Smooth muscle cell (in vitro differentiated cells): ENCODE measurements around the gene TMEM240. TPM values are rescaled to one million over a fixed set of nuclear protein-coding genes. Genes with fewer than 3 reads are reported as not detected.

Experiments used
- DNase-seq: peaks from one replicate; lab custom pipeline; 2025; ENCODE audit not compliant: unreplicated experiment; lab: John Stamatoyannopoulos, UW
- H2AFZ ChIP-seq: fragments of 200-600 bp; sonication (generic); 2 replicates; pipeline ENCODE4 v1.6.0; 2016; ENCODE audit warnings: antibody characterized with exemption, low read depth, mild to moderate bottlenecking
- H3F3A ChIP-seq: fragments of 200-600 bp; sonication (generic); 2 replicates; pipeline ENCODE4 v1.6.0; 2017; ENCODE audit warnings: antibody characterized with exemption, low read depth
- H3K27ac ChIP-seq: fragments of 200-600 bp; sonication (generic); 2 replicates; pipeline ENCODE4 v1.5.1; 2016; ENCODE audit warnings: low read depth, mild to moderate bottlenecking
- H3K27me3 ChIP-seq: fragments of 200-600 bp; sonication (generic); 2 replicates; pipeline ENCODE4 v1.6.1; 2016; ENCODE audit warnings: low read depth, mild to moderate bottlenecking
- H3K36me3 ChIP-seq: fragments of 200-600 bp; sonication (generic); 2 replicates; pipeline ENCODE4 v1.5.1; 2016; ENCODE audit warnings: low read depth
- H3K4me1 ChIP-seq: fragments of 200-600 bp; sonication (generic); 2 replicates; pipeline ENCODE4 v1.5.1; 2016; ENCODE audit warnings: low read depth
- H3K4me2 ChIP-seq: fragments of 200-600 bp; sonication (generic); 2 replicates; pipeline ENCODE4 v1.6.0; 2016; ENCODE audit warnings: mild to moderate bottlenecking
- H3K4me3 ChIP-seq: fragments of 200-600 bp; sonication (generic); 2 replicates; pipeline ENCODE4 v1.5.1; 2016; ENCODE audit warnings: mild to moderate bottlenecking
- H3K79me2 ChIP-seq: fragments of 200-600 bp; sonication (generic); 2 replicates; pipeline ENCODE4 v1.6.0; 2016; ENCODE audit warnings: low read depth, mild to moderate bottlenecking
- H3K9ac ChIP-seq: fragments of 200-600 bp; sonication (generic); 2 replicates; pipeline ENCODE4 v1.6.0; 2016; ENCODE audit warnings: low read depth
- H3K9me3 ChIP-seq: fragments of 200-600 bp; sonication (generic); replicated peaks from 2 replicates; pipeline ENCODE4 v1.5.1; 2016; ENCODE audit warnings: low read depth
- H4K20me1 ChIP-seq: fragments of 200-600 bp; sonication (generic); 2 replicates; pipeline ENCODE4 v1.6.0; 2016; ENCODE audit warnings: low read depth
- WGBS: methylation state at CpG from one replicate; pipeline ENCODE4 v1.1.7; 2016; ENCODE audit warnings: low lambda C conversion rate; 5-methylcytosine and 5-hydroxymethylcytosine counted together
- polyA plus RNA-seq: library from polyadenylated mRNA; unstranded; fragments of >200 nt; fragmentation: Nextera tagmentation; extraction: Ambion mirVana; gene quantifications from 2 replicates; pipeline ENCODE4 v1.2.1, GENCODE V29; 2016
- total RNA-seq: library from RNA; depleted of rRNA; stranded (reverse); fragments of >200 nt; gene quantifications from 2 replicates; pipeline ENCODE4 v1.2.3, GENCODE V29; 2014
- TF ChIP-seq, protein P1 (sequence below): fragments of 200-600 bp; sonication (generic); IDR thresholded peaks from 2 replicates; pipeline ENCODE4 v1.5.1; 2017; ENCODE audit warnings: borderline replicate concordance, mild to moderate bottlenecking, antibody characterized with exemption; ENCODE audit not compliant: insufficient read depth, poor library complexity, severe bottlenecking

The TMEM240 gene
- total and polyA plus RNA-seq, 2 experiments from 2014 or later: 2.7 to 12.2 TPM

DNA sequence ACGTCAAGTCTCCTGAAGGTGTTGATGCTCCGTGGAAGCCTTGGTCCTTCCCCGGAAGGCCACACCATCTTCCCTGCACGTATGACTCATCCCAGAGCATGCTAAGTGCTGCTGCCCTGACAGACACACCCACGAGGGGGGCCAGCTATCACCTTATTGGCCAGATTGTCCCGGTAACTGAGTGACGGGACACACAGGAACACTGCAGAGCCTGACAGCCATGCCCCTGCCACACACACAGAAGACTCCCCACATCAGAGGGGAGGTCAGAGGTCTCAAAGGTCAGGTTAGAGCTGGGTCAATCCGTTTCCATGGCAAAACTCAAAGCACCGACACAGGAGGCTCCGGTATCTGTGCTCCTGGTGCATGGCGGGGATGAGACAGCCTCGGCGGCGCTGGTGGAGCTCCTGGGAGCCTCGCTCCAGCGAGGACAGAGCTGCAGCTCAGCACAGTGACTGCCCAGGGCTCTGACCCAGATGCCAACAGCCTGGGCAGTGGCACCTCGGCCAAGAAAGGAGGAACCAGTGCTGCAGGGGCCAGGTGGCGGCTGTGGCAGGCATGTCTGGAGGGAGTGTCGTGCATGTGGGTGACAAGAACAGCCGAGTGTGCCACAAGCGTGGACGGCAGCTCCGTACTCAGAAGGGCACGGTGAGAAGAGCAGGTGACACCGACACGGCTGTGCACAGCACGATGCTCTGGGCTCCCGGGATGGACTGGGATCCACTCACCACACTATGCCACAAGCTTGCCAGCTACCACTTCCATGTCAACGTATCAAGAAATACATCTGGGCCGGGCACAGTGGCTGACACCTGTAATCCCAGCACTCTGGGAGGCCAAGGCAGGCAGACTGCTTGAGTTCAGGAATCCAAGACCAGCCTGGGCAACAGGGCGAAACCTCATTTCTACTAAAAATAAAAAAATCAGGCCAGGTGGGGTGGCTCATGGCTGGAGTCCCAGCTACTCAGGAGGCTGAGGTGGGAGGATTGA lies 14.8 kb upstream of the TMEM240 start:
- no peak for DNase-seq
- Histone ChIP-seq H3K4me1 (no peaks in the 10 kb centered on the region), H4K20me1 (peaks cover 97% of the 10 kb centered on the region), H3K4me2 (no peak overlapping the region), H3K36me3 (no peaks in the 10 kb centered on the region), H3K4me3 (no peak overlapping the region), H3K9ac (no peak overlapping the region), H3K9me3 (no peaks in the 10 kb centered on the region), H3K27me3 (no peaks in the 10 kb centered on the region), H3K27ac (peak overlapping the region; percentile 28), H3K79me2 (peaks cover 38% of the 10 kb centered on the region), H2AFZ (no peak overlapping the region), H3F3A (peaks cover 5% of the 10 kb centered on the region)
- TF ChIP-seq, protein P1, sequence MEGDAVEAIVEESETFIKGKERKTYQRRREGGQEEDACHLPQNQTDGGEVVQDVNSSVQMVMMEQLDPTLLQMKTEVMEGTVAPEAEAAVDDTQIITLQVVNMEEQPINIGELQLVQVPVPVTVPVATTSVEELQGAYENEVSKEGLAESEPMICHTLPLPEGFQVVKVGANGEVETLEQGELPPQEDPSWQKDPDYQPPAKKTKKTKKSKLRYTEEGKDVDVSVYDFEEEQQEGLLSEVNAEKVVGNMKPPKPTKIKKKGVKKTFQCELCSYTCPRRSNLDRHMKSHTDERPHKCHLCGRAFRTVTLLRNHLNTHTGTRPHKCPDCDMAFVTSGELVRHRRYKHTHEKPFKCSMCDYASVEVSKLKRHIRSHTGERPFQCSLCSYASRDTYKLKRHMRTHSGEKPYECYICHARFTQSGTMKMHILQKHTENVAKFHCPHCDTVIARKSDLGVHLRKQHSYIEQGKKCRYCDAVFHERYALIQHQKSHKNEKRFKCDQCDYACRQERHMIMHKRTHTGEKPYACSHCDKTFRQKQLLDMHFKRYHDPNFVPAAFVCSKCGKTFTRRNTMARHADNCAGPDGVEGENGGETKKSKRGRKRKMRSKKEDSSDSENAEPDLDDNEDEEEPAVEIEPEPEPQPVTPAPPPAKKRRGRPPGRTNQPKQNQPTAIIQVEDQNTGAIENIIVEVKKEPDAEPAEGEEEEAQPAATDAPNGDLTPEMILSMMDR: no peak
- 81% methylated on average over 31 of the region's 31 CpGs for WGBS

DNA sequence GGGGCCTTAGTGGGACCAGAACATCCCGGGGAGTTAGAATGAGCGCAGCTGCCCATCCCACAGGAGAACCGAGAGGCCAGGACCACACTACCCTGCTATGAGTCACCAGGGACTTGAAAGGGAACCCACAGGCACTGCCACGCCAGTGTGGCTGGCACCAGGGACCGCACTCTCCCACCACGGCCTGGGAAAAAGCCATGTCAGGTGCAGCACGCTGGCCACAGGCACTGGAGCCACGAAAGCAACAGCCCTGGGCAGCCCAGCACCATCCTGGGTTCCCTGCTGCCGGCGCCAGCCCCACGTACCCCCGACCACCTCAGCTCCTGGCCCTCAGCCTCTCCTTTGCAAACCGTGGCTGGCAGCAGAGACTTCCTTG lies 14.1 kb upstream of the TMEM240 start:
- Histone ChIP-seq H3K4me2 (no peak overlapping the region), H3K27me3 (no peaks in the 10 kb centered on the region), H4K20me1 (peaks cover 92% of the 10 kb centered on the region), H3K4me3 (no peak overlapping the region), H2AFZ (no peak overlapping the region), H3K9me3 (no peaks in the 10 kb centered on the region), H3K4me1 (no peaks in the 10 kb centered on the region), H3K79me2 (peaks cover 36% of the 10 kb centered on the region), H3K36me3 (no peaks in the 10 kb centered on the region), H3K27ac (peak overlapping the region; percentile 28), H3F3A (peaks cover 5% of the 10 kb centered on the region), H3K9ac (no peak overlapping the region)
- no peak for DNase-seq
- TF ChIP-seq, protein P1: no peak
- 93% methylated on average over 13 of the region's 13 CpGs for WGBS

DNA sequence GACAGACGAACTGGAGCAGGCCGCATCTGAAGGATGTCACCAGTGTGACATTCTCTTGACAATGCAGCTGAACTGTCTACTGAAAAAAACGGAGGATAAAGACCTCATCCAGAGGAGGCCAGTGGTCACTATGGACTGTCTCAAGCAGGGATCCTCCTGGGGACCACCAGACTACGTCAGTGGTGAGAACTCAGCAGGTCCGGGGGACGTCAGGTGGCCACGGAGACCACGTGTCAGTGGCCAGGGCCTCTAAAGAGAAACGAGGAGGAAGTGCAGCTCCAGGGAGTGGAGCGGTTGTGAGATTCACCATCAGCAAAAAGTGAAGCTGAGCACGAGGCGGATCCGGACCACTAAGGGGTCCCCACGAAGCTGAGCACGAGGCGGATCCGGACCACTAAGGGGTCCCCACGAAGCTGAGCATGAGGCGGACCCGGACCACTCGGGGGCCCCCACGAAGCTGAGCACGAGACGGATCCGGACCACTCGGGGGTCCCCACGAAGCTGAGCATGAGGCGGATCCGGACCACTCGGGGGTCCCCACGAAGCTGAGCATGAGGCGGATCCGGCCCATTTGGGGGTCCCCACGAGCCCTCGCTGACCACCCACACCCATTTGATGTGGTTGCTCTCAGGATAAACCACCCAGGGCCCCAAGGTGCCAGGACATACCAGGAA lies 13.5 kb upstream of the TMEM240 start:
- Histone ChIP-seq H2AFZ (no peak overlapping the region), H3F3A (peaks cover 5% of the 10 kb centered on the region), H3K4me1 (no peaks in the 10 kb centered on the region), H3K79me2 (peaks cover 36% of the 10 kb centered on the region), H3K4me2 (no peak overlapping the region), H3K27me3 (no peaks in the 10 kb centered on the region), H3K4me3 (no peak overlapping the region), H4K20me1 (peaks cover 86% of the 10 kb centered on the region), H3K36me3 (no peaks in the 10 kb centered on the region), H3K9ac (no peak overlapping the region), H3K27ac (no peak overlapping the region), H3K9me3 (no peaks in the 10 kb centered on the region)
- DNase-seq: no peak
- TF ChIP-seq, protein P1: no peak
- WGBS: 96% methylated on average over 35 of the region's 35 CpGs
